Measurements from ENCODE around the gene DPF3. TPM values are rescaled to one million over a fixed set of nuclear protein-coding genes. Genes with fewer than 3 reads are reported as not detected.

DPF3 gene
- total RNA-seq, 1 experiment from 2014 or later, result 0.31 TPM

DNA sequence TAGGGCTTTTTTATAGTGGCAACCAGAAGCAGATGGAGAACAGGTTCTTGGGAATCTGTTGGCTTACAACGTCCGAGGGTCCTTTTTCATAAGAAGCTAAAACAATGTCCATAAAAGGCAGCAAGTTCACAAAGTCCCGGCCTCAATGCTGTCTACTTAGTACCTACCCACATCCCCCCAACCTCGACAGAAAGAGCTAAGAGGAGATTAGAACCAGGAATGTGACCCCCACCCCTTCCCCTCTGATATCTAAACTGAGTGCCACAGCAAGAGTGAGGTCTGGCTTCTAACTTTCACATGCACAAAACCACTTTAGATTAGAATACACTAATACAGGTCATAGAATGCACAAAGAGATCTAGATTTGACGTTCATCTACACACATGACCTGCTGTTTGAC is 4.5 kb downstream of the DPF3 start:
- H3K36me3 Mint-ChIP-seq, result peaks cover 4% of the 10 kb centered on the region; the same call in 1 of the 2 replicates
- DNase-seq (ENCODE audit: low spot score) (no peak), ATAC-seq (no peak)
- H3K4me1 Mint-ChIP-seq, result peaks cover 53% of the 10 kb centered on the region
- CTCF ChIA-PET, result interaction anchor here (2.4 kb wide), 1 partner anchor 13 kb away, joined by 10 read pairs; no protein-coding TSS in a partner anchor
- H3K4me3 Mint-ChIP-seq, result no peak overlapping the region
- peaks cover 47% of the 10 kb centered on the region for H3K27me3 Mint-ChIP-seq (ENCODE audit: low read depth)
- TF ChIP-seq GRHL2 (CRISPR knock-in tag; IDR thresholded peaks at IDR 0.05; ENCODE audit: insufficient replicate concordance, severe bottlenecking), result no peak
- H3K27ac Mint-ChIP-seq, result no peak overlapping the region
- POLR2A ChIA-PET, result interaction anchor here (0.5 to 0.7 kb wide), 2 partner anchors 125 to 330 kb away, joined by 3 read pairs; no protein-coding TSS in a partner anchor
- peaks cover 12% of the 10 kb centered on the region; the same call in 1 of the 2 replicates for H3K9me3 Mint-ChIP-seq

DNA sequence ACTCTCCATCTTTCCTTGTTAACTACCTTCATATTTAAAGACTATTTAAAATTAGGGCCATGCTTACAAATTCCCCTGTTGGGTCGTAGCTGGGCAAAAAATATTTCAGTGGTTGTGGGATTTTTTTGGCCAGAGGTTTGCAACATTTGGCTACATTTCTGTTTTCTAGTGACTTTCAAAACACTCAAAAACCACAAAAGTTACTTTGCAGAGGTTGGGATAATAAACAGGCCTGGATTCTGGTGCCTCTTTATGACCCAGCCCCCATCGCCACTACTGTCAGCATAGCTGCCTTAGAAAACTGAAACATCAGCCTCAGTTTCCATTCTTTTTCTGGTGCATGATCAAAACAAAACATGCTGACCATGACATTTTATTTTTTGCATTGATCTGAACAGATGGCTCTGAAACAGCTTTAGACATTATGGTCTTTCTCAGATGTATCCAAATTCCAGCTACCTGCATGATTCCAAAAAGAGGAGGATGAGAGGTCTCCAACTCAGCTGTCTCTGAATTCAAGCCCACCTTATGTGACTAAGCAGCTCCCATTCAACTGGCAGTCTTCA is 5.2 kb downstream of the DPF3 start:
- CTCF ChIA-PET, result interaction anchor here (2.4 kb wide), 1 partner anchor 12 kb away, joined by 10 read pairs; no protein-coding TSS in a partner anchor
- Mint-ChIP-seq H3K4me1 (peaks cover 58% of the 10 kb centered on the region), H3K36me3 (peaks cover 4% of the 10 kb centered on the region; the same call in 1 of the 2 replicates), H3K27me3 (ENCODE audit: low read depth) (peaks cover 41% of the 10 kb centered on the region), H3K27ac (no peak overlapping the region), H3K9me3 (peaks cover 12% of the 10 kb centered on the region; the same call in 1 of the 2 replicates), H3K4me3 (no peak overlapping the region)
- ATAC-seq (no peak), DNase-seq (ENCODE audit: low spot score) (no peak)
- TF ChIP-seq, protein P1, sequence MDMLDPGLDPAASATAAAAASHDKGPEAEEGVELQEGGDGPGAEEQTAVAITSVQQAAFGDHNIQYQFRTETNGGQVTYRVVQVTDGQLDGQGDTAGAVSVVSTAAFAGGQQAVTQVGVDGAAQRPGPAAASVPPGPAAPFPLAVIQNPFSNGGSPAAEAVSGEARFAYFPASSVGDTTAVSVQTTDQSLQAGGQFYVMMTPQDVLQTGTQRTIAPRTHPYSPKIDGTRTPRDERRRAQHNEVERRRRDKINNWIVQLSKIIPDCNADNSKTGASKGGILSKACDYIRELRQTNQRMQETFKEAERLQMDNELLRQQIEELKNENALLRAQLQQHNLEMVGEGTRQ (CRISPR knock-in tag; IDR thresholded peaks at IDR 0.05), result no peak
- TF ChIP-seq NFATC4 (CRISPR knock-in tag; IDR thresholded peaks at IDR 0.05) (no peak), NFE2L1 (CRISPR knock-in tag; IDR thresholded peaks at IDR 0.05) (no peak), ZBTB21 (CRISPR knock-in tag; IDR thresholded peaks at IDR 0.05; ENCODE audit: borderline replicate concordance) (no peak), ATF1 (CRISPR knock-in tag; IDR thresholded peaks at IDR 0.05) (no peak)
- TF ChIP-seq, protein P2, sequence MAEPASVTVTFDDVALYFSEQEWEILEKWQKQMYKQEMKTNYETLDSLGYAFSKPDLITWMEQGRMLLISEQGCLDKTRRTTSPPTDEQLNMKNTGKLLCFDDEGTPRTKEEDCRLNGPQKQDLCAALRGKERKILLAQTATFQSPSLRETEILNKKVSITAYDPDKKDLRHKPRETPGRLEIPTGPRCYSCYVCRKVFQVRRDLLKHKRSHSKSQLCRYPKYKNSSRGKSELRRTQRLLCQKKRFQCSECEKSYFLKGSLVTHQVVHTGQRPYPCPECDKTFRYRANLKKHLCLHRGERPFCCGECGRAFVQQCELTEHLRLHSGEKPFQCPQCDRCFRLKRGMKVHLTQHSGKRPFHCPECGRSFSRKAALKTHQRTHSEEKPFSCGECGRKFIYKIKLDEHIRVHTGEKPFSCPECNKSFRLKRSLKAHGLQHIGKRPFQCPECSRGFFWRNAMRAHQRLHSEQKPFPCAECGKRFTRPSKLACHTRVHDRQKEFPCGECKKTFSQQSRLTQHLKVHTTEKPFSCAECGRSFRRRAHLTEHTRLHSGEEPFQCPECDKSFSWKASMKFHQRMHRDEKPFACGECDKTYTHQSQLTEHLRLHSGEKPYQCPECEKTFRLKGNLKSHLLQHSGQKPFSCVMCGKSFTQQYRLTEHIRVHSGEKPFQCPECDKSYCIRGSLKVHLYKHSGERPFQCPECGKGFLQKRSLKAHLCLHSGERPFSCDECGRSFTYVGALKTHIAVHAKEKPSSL (CRISPR knock-in tag; conservative IDR thresholded peaks at IDR 0.05), result no peak
- POLR2A ChIA-PET, result interaction anchor here (0.5 to 0.7 kb wide), 2 partner anchors 125 to 329 kb away, joined by 3 read pairs; no protein-coding TSS in a partner anchor

DNA sequence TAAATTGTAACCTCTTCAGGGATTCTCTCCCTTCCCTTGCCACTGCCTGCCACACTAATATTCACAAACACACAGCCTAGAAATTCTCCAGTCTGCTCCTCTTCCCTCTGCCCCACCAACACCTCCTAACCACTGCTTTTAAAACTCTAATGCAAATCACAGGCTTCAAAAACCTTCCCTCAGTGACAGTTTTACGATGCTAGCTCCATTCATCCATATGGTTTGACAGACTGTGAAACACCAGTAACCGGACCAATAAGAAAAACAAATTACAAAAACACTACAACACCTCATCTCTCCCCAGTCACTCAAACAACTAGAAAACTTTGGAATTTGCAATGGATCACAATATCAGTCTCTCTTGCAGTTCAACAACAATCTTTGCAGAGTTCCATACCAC is 5.7 kb downstream of the DPF3 start:
- H3K9me3 Mint-ChIP-seq, result peaks cover 12% of the 10 kb centered on the region; the same call in 1 of the 2 replicates
- POLR2A ChIA-PET, result no interaction called here
- DNase-seq (ENCODE audit: low spot score), result no peak
- peak overlapping the region; percentile 2; the same call in 1 of the 2 replicates for H3K27ac Mint-ChIP-seq
- no peak for ATAC-seq
- CTCF ChIA-PET, result interaction anchor here (0.7 to 2.4 kb wide), 5 partner anchors 11 to 374 kb away, joined by 3 to 10 read pairs (median 4); no protein-coding TSS in a partner anchor
- peaks cover 4% of the 10 kb centered on the region; the same call in 1 of the 2 replicates for H3K36me3 Mint-ChIP-seq
- no peak overlapping the region for H3K4me3 Mint-ChIP-seq
- H3K4me1 Mint-ChIP-seq, result peaks cover 61% of the 10 kb centered on the region
- peaks cover 40% of the 10 kb centered on the region for H3K27me3 Mint-ChIP-seq (ENCODE audit: low read depth)
- TF ChIP-seq ZNF416 (CRISPR knock-in tag; IDR thresholded peaks at IDR 0.05) (no peak), EMX1 (CRISPR knock-in tag; IDR thresholded peaks at IDR 0.05) (no peak), TCF7 (CRISPR knock-in tag; IDR thresholded peaks at IDR 0.05; ENCODE audit: low read depth) (no peak), GTF2I (CRISPR knock-in tag; conservative IDR thresholded peaks at IDR 0.05) (no peak), NR2C2 (CRISPR knock-in tag; IDR thresholded peaks at IDR 0.05) (no peak), ETV6 (CRISPR knock-in tag; IDR thresholded peaks at IDR 0.05) (no peak), NR1H2 (CRISPR knock-in tag; IDR thresholded peaks at IDR 0.05) (no peak), ZNF232 (CRISPR knock-in tag; IDR thresholded peaks at IDR 0.05) (no peak), ZNF219 (CRISPR knock-in tag; IDR thresholded peaks at IDR 0.05; ENCODE audit: borderline replicate concordance) (no peak)
- TF ChIP-seq, protein P3, sequence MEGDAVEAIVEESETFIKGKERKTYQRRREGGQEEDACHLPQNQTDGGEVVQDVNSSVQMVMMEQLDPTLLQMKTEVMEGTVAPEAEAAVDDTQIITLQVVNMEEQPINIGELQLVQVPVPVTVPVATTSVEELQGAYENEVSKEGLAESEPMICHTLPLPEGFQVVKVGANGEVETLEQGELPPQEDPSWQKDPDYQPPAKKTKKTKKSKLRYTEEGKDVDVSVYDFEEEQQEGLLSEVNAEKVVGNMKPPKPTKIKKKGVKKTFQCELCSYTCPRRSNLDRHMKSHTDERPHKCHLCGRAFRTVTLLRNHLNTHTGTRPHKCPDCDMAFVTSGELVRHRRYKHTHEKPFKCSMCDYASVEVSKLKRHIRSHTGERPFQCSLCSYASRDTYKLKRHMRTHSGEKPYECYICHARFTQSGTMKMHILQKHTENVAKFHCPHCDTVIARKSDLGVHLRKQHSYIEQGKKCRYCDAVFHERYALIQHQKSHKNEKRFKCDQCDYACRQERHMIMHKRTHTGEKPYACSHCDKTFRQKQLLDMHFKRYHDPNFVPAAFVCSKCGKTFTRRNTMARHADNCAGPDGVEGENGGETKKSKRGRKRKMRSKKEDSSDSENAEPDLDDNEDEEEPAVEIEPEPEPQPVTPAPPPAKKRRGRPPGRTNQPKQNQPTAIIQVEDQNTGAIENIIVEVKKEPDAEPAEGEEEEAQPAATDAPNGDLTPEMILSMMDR (IDR thresholded peaks at IDR 0.05), result no peak
- TF ChIP-seq, protein P1 (CRISPR knock-in tag; IDR thresholded peaks at IDR 0.05), result no peak
- TF ChIP-seq, protein P4, sequence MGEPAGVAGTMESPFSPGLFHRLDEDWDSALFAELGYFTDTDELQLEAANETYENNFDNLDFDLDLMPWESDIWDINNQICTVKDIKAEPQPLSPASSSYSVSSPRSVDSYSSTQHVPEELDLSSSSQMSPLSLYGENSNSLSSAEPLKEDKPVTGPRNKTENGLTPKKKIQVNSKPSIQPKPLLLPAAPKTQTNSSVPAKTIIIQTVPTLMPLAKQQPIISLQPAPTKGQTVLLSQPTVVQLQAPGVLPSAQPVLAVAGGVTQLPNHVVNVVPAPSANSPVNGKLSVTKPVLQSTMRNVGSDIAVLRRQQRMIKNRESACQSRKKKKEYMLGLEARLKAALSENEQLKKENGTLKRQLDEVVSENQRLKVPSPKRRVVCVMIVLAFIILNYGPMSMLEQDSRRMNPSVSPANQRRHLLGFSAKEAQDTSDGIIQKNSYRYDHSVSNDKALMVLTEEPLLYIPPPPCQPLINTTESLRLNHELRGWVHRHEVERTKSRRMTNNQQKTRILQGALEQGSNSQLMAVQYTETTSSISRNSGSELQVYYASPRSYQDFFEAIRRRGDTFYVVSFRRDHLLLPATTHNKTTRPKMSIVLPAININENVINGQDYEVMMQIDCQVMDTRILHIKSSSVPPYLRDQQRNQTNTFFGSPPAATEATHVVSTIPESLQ (CRISPR knock-in tag; IDR thresholded peaks at IDR 0.05), result no peak
- TF ChIP-seq, protein P5, sequence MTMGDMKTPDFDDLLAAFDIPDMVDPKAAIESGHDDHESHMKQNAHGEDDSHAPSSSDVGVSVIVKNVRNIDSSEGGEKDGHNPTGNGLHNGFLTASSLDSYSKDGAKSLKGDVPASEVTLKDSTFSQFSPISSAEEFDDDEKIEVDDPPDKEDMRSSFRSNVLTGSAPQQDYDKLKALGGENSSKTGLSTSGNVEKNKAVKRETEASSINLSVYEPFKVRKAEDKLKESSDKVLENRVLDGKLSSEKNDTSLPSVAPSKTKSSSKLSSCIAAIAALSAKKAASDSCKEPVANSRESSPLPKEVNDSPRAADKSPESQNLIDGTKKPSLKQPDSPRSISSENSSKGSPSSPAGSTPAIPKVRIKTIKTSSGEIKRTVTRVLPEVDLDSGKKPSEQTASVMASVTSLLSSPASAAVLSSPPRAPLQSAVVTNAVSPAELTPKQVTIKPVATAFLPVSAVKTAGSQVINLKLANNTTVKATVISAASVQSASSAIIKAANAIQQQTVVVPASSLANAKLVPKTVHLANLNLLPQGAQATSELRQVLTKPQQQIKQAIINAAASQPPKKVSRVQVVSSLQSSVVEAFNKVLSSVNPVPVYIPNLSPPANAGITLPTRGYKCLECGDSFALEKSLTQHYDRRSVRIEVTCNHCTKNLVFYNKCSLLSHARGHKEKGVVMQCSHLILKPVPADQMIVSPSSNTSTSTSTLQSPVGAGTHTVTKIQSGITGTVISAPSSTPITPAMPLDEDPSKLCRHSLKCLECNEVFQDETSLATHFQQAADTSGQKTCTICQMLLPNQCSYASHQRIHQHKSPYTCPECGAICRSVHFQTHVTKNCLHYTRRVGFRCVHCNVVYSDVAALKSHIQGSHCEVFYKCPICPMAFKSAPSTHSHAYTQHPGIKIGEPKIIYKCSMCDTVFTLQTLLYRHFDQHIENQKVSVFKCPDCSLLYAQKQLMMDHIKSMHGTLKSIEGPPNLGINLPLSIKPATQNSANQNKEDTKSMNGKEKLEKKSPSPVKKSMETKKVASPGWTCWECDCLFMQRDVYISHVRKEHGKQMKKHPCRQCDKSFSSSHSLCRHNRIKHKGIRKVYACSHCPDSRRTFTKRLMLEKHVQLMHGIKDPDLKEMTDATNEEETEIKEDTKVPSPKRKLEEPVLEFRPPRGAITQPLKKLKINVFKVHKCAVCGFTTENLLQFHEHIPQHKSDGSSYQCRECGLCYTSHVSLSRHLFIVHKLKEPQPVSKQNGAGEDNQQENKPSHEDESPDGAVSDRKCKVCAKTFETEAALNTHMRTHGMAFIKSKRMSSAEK (CRISPR knock-in tag; IDR thresholded peaks at IDR 0.05; ENCODE audit: borderline replicate concordance), result no peak
